Measurements from ENCODE around the gene NCOA3. TPM values are rescaled to one million over a fixed set of nuclear protein-coding genes. Genes with fewer than 3 reads are reported as not detected.
A peak's percentile ranks its signal among the peaks of the same experiment; 100 is the strongest.

Gene NCOA3
- total RNA-seq, 1 donor from 2014 or later: 187 TPM

DNA sequence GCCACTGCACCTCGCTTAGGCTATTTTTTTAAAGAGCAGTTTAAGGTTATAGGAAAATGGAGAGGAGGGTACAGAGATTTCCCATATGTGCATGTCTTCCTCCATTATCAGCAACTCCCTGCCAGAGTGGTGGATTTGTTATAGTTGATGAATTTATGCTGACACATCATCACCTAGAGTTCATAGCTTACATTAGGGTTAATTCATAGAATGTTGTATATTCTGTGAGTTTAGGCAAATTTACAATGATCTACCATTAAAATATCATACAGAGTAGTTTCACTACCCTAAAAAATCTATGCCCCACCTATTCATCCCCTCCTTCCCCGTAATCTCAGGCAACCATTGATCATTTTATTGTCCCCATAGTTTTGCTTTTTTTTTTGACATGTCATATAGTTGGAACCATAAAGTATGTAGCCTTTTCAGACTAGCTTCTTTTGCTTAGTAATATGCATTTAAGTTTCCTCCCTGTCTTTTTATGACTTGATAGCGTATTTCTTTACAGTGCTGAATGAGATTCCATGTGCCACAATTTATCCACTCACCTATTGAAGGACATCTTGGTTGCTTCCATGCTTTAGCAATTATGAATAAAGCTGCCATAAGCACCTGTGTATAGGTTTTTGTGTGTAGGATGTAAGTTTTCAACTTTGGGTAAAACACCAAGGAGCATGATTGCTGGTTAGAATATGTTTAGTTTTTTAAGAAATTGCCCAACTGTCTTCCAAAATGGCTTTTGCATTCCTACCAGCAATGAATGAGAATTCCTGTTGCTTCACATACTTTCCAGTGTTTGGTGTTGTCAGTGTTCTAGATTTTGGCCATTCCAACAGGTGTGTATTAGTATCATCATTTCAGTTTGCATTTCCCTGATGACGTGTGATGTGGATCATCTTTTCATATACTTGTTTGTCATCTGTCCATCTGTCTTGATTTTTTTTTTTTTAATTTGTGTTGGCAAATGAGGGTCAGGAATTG, 60.2 kb downstream of the NCOA3 start:
- DNase-seq: no peak
- Mint-ChIP-seq H3K9me3 (no peaks in the 10 kb centered on the region), H3K27ac (peak overlapping the region; percentile 2), H3K4me1 (peaks cover 94% of the 10 kb centered on the region), H3K4me3 (peak overlapping the region; percentile 9), H3K27me3 (no peaks in the 10 kb centered on the region), H3K36me3 (ENCODE audit: low read depth) (peaks cover 27% of the 10 kb centered on the region)
- TF ChIP-seq, protein P1, sequence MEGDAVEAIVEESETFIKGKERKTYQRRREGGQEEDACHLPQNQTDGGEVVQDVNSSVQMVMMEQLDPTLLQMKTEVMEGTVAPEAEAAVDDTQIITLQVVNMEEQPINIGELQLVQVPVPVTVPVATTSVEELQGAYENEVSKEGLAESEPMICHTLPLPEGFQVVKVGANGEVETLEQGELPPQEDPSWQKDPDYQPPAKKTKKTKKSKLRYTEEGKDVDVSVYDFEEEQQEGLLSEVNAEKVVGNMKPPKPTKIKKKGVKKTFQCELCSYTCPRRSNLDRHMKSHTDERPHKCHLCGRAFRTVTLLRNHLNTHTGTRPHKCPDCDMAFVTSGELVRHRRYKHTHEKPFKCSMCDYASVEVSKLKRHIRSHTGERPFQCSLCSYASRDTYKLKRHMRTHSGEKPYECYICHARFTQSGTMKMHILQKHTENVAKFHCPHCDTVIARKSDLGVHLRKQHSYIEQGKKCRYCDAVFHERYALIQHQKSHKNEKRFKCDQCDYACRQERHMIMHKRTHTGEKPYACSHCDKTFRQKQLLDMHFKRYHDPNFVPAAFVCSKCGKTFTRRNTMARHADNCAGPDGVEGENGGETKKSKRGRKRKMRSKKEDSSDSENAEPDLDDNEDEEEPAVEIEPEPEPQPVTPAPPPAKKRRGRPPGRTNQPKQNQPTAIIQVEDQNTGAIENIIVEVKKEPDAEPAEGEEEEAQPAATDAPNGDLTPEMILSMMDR (IDR thresholded peaks at IDR 0.05): no peak
- intact Hi-C loops (cut with micrococcal nuclease): loop anchor here (2.0 kb wide), 2 partner anchors 17 kb away; no protein-coding TSS in a partner anchor
- peak; percentile 58 for ATAC-seq (ENCODE audit: low read depth)
- ChIA-PET CTCF (interaction anchor here (1.0 kb wide), 1 partner anchor 178 kb away, joined by 4 read pairs; no protein-coding TSS in a partner anchor), POLR2A (interaction anchor here (0.6 to 1.4 kb wide), 7 partner anchors 25 to 289 kb away, joined by 3 to 9 read pairs (median 4); no protein-coding TSS in a partner anchor)

DNA sequence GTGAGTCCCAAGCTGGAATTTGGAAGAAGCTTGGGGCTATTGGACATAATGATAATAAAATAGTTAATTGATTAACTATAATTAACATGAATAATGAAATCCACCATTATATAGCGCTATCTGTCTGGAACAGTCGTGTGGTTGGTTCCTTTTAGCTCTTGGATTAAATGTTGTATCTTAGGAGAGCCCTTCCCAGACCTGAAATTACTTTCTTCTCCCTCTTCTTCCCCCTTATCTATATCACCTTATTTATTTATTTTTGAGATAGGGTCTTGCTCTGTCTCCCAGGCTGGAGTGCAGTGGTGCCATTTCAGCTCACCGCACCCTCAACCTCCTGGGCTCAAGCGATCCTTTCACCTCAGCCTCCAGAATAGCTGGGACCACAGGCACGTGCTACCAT, 64.6 kb downstream of the NCOA3 start:
- H3K27ac Mint-ChIP-seq: peak overlapping the region; percentile 30
- TF ChIP-seq, protein P1 (IDR thresholded peaks at IDR 0.05): no peak
- H3K27me3 Mint-ChIP-seq: no peaks in the 10 kb centered on the region
- H3K9me3 Mint-ChIP-seq: no peaks in the 10 kb centered on the region
- DNase-seq (no peak), ATAC-seq (ENCODE audit: low read depth) (no peak)
- POLR2A ChIA-PET: interaction anchor here (0.6 to 1.9 kb wide), 4 partner anchors 21 to 135 kb away, joined by 3 to 6 read pairs (median 4); no protein-coding TSS in a partner anchor
- intact Hi-C loops (cut with micrococcal nuclease): no loop called here
- H3K36me3 Mint-ChIP-seq (ENCODE audit: low read depth): peaks cover 47% of the 10 kb centered on the region
- H3K4me3 Mint-ChIP-seq: no peak overlapping the region
- CTCF ChIA-PET: no interaction called here
- peaks cover 81% of the 10 kb centered on the region for H3K4me1 Mint-ChIP-seq

DNA sequence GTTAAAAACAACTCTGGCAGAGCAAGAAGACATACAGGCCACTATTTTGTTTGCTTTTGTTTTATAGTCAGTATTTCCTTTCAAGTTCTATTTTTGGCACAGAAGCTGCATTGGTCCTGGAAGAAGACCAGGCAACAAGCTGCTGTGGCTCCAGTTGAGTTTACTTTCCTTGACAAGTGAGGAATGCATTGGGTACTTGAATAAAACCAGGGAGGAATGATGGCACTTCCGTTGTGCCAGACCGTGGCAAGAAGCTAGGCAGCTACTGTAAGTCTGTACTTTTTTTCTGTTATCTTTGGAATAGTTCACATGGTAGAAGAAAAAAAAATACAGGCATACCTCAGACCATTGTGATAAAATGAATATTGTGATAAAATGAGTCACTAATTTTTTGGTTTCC, 66.3 kb downstream of the NCOA3 start:
- no peak for ATAC-seq (ENCODE audit: low read depth)
- Mint-ChIP-seq H3K9me3 (no peaks in the 10 kb centered on the region), H3K36me3 (ENCODE audit: low read depth) (peaks cover 59% of the 10 kb centered on the region), H3K4me3 (no peak overlapping the region), H3K4me1 (peaks cover 83% of the 10 kb centered on the region), H3K27ac (no peak overlapping the region), H3K27me3 (no peaks in the 10 kb centered on the region)
- intact Hi-C loops (cut with micrococcal nuclease): no loop called here
- no peak for DNase-seq
- TF ChIP-seq, protein P1 (IDR thresholded peaks at IDR 0.05): no peak
- CTCF ChIA-PET: interaction anchor here (0.9 kb wide), 1 partner anchor 184 kb away, joined by 3 read pairs; no protein-coding TSS in a partner anchor
- POLR2A ChIA-PET: interaction anchor here (0.9 to 1.5 kb wide), 2 partner anchors 15 to 151 kb away, joined by 3 to 4 read pairs; no protein-coding TSS in a partner anchor

DNA sequence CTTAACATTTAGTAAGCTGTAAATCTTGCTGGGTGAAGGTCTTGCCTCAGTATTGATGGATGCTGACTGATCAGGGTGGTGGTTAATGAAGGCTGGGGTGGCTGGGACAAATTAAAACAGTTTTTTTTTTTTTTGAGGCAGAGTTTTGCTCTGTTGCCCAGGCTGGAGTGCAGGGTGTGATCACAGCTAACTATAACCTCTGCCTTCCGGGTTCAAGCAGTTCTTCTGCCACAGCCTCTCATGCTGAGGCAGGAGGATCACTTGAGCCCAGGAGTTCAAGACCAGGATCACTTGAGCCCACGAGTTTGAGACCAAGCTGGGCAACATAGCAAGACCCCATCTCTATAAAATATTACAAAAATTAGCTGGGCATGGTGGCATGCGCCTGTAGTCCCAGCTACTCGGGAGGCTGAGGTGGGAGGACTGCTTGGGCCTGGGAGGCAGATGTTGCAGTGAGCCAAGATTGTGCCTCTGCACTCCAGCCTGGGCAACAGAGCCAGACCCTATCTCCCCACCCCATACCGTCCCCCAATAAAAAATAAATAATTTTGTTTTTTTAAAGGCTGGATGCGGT, 67.2 kb downstream of the NCOA3 start:
- ATAC-seq (ENCODE audit: low read depth) (no peak), DNase-seq (no peak)
- Mint-ChIP-seq H3K27me3 (no peaks in the 10 kb centered on the region), H3K9me3 (no peaks in the 10 kb centered on the region), H3K36me3 (ENCODE audit: low read depth) (peaks cover 68% of the 10 kb centered on the region), H3K27ac (peak overlapping the region; percentile 66), H3K4me3 (no peak overlapping the region), H3K4me1 (peaks cover 84% of the 10 kb centered on the region)
- intact Hi-C loops (cut with micrococcal nuclease): no loop called here
- POLR2A ChIA-PET: interaction anchor here (0.7 to 1.5 kb wide), 3 partner anchors 16 to 152 kb away, joined by 3 to 5 read pairs (median 4); no protein-coding TSS in a partner anchor
- TF ChIP-seq, protein P1 (IDR thresholded peaks at IDR 0.05): no peak
- CTCF ChIA-PET: no interaction called here

All from activated B cell treated with CpG ODN at 0.5 μM for 24 hours (primary cell).